HCT116 (cell line): ENCODE results near the gene WASF2. TPM values are rescaled to one million over a fixed set of nuclear protein-coding genes. Genes with fewer than 3 reads are reported as not detected.

ENCODE experiments used
- ATAC-seq: fragments of 200-7000 bp; cut with Tn5 transposase; 2 replicates; pipeline ENCODE4 v1.9.1; 2020; ENCODE audit warnings: mild to moderate bottlenecking, moderate library complexity
- BruUV-seq: library from RNA; stranded (reverse); fragments of 400-500 nt; replicated peaks from 2 replicates; lab custom pipeline; 2021; lab: Mats Ljungman, UMichigan
- CTCF ChIA-PET: fragments of 300-600 bp; sonication (Branson Sonifier 250); formaldehyde crosslinking; loops from one replicate; lab custom pipeline; 2021; ENCODE audit warnings: antibody characterized with exemption; lab: Charles Lee
- POLR2A ChIA-PET: fragments of 300-600, 350-600 bp; sonication (Branson Sonifier 250); formaldehyde crosslinking; loops from one replicate; lab custom pipeline; 2021; ENCODE audit warnings: antibody characterized with exemption; lab: Charles Lee
- RAD21 ChIA-PET, 2 experiments: fragments of 300-600 bp; sonication (Branson Sonifier 250); formaldehyde crosslinking; loops; one replicate each; lab custom pipeline; 2023; ENCODE audit warnings: low total read pairs in 2 of 2; ENCODE audit not compliant: uncharacterized antibody in 2 of 2, unreplicated experiment in 2 of 2, low non-redundant PET in 1 of 2; lab: Charles Lee
- DNase-seq: peaks from one replicate; pipeline ENCODE4 v3.0.0-alpha.2; 2010; ENCODE audit warnings: low read depth, low spot score
- H2AFZ ChIP-seq: fragments of 200-600 bp; shearing (Covaris generic), sonication (generic); 2 replicates; pipeline ENCODE4 v1.6.1; 2017; ENCODE audit warnings: low read depth, mixed run types, mixed read lengths, antibody characterized with exemption, low read length; ENCODE audit not compliant: poor library complexity, severe bottlenecking
- H3K27ac ChIP-seq: 2 replicates; pipeline ENCODE4 v1.5.1; 2012; ENCODE audit warnings: low read depth, low read length
- H3K27me3 ChIP-seq: fragments of 200-600 bp; sonication (generic); 2 replicates; pipeline ENCODE4 v1.6.1; 2016; ENCODE audit warnings: mixed run types, low read length, mixed read lengths; ENCODE audit not compliant: insufficient read depth
- H3K36me3 ChIP-seq, 2 experiments: fragments of 200-500 bp in 1 of 2; fragments of 200-600 bp in 1 of 2; sonication (Bioruptor generic) in 1 of 2; sonication (generic) in 1 of 2; 2 replicates each; pipeline versions ENCODE4 v1.5.1 to v1.6.1; 2014 to 2016; ENCODE audit warnings: low read length in 2 of 2, inconsistent platforms in 1 of 2, mixed read lengths in 1 of 2, mixed run types in 1 of 2; ENCODE audit not compliant: insufficient read depth in 2 of 2, control insufficient read depth in 1 of 2
- H3K4me1 ChIP-seq, 2 experiments: fragments of 200-600 bp in 1 of 2; sonication (generic) in 1 of 2; 2 replicates each; pipeline versions ENCODE4 v1.5.1 to v1.6.1; 2012 to 2017; ENCODE audit warnings: low read length in 2 of 2, inconsistent platforms in 1 of 2, mild to moderate bottlenecking in 1 of 2, mixed read lengths in 1 of 2, mixed run types in 1 of 2, moderate library complexity in 1 of 2; ENCODE audit not compliant: insufficient read depth in 2 of 2, control insufficient read depth in 1 of 2
- H3K4me2 ChIP-seq: fragments of 200-600 bp; sonication (generic); 2 replicates; pipeline ENCODE4 v1.6.1; 2017; ENCODE audit warnings: mixed run types, low read length, mixed read lengths
- H3K4me3 ChIP-seq, 2 experiments: fragments of 200-600 bp in 1 of 2; sonication (generic) in 1 of 2; replicated peaks in 1 of 2; 2 replicates each; pipeline ENCODE4 v1.5.1; 2011 to 2016; ENCODE audit warnings: low read length in 2 of 2, control low read depth in 1 of 2, low read depth in 1 of 2, mild to moderate bottlenecking in 1 of 2, mixed read lengths in 1 of 2, mixed run types in 1 of 2
- H3K79me2 ChIP-seq: fragments of 200-600 bp; sonication (generic); 2 replicates; pipeline ENCODE4 v1.6.1; 2017; ENCODE audit warnings: mild to moderate bottlenecking, mixed run types, low read length, moderate library complexity, mixed read lengths; ENCODE audit not compliant: insufficient read depth
- H3K9ac ChIP-seq: fragments of 200-600 bp; sonication (generic); 2 replicates; pipeline ENCODE4 v1.6.1; 2016; ENCODE audit warnings: low read length, mixed read lengths
- H3K9me2 ChIP-seq: fragments of 200-600 bp; sonication (generic), shearing (Covaris generic); 2 replicates; pipeline ENCODE4 v1.6.1; 2017; ENCODE audit warnings: mixed run types, mild to moderate bottlenecking, moderate library complexity; ENCODE audit not compliant: insufficient read depth
- H3K9me3 ChIP-seq, 2 experiments: fragments of 200-500 bp in 1 of 2; fragments of 200-600 bp in 1 of 2; sonication (Bioruptor generic) in 1 of 2; sonication (generic) in 1 of 2; 2 replicates each; pipeline ENCODE4 v1.6.1; 2014 to 2017; ENCODE audit warnings: low read length in 2 of 2, mixed read lengths in 2 of 2, inconsistent platforms in 1 of 2, low read depth in 1 of 2, mild to moderate bottlenecking in 1 of 2, mixed run types in 1 of 2, moderate library complexity in 1 of 2; ENCODE audit not compliant: control insufficient read depth in 1 of 2, insufficient read depth in 1 of 2
- H4K20me1 ChIP-seq: fragments of 200-600 bp; sonication (generic), shearing (Covaris generic); 2 replicates; pipeline ENCODE4 v1.6.1; 2017; ENCODE audit warnings: mixed run types, mild to moderate bottlenecking, moderate library complexity; ENCODE audit not compliant: insufficient read depth
- ATF3 ChIP-seq: IDR thresholded peaks from 2 replicates; pipeline ENCODE4 v1.6.1; 2012
- CBX3 ChIP-seq: IDR thresholded peaks from 2 replicates; pipeline ENCODE4 v1.6.1; 2012; ENCODE audit warnings: low read depth
- CEBPB ChIP-seq: IDR thresholded peaks from 2 replicates; pipeline ENCODE4 v1.6.1; 2012; ENCODE audit warnings: low read depth
- CTCF ChIP-seq, 3 experiments: fragments of 200-600 bp in 1 of 3; sonication (generic) in 1 of 3; IDR thresholded peaks in 2 of 3; conservative IDR thresholded peaks in 1 of 3; 2 replicates each; pipeline ENCODE4 v1.5.1; 2012 to 2017; ENCODE audit warnings: low read depth in 2 of 3, low read length in 2 of 3, antibody characterized with exemption in 1 of 3, borderline replicate concordance in 1 of 3, control low read depth in 1 of 3, mild to moderate bottlenecking in 1 of 3, mixed read lengths in 1 of 3, mixed run types in 1 of 3, moderate library complexity in 1 of 3; ENCODE audit not compliant: insufficient read depth in 1 of 3
- ELF1 ChIP-seq: IDR thresholded peaks from 2 replicates; pipeline ENCODE4 v1.6.1; 2012; ENCODE audit warnings: low read depth, borderline replicate concordance
- EZH2 ChIP-seq: fragments of 200-600 bp; sonication (generic); IDR thresholded peaks from 2 replicates; pipeline ENCODE4 v1.6.1; 2017; ENCODE audit warnings: antibody characterized with exemption, mixed run types
- EZH2phosphoT487 ChIP-seq: fragments of 200-600 bp; IDR thresholded peaks from 2 replicates; pipeline ENCODE4 v1.6.1; 2018; ENCODE audit warnings: antibody characterized with exemption, borderline replicate concordance
- FOSL1 ChIP-seq: IDR thresholded peaks from 2 replicates; pipeline ENCODE4 v1.6.1; 2012; ENCODE audit warnings: low read depth
- JUND ChIP-seq: IDR thresholded peaks from 2 replicates; pipeline ENCODE4 v1.6.1; 2012
- MAX ChIP-seq: IDR thresholded peaks from 2 replicates; pipeline ENCODE4 v1.6.1; 2012
- POLR2AphosphoS5 ChIP-seq: IDR thresholded peaks from 2 replicates; pipeline ENCODE4 v1.6.1; 2011; ENCODE audit warnings: mild to moderate bottlenecking, low read depth, low read length, moderate library complexity
- SIN3A ChIP-seq: IDR thresholded peaks from 2 replicates; pipeline ENCODE4 v1.6.1; 2012; ENCODE audit warnings: low read depth
- SP1 ChIP-seq: IDR thresholded peaks from 2 replicates; pipeline ENCODE4 v1.6.1; 2012; ENCODE audit warnings: low read depth
- SRF ChIP-seq: IDR thresholded peaks from 2 replicates; pipeline ENCODE4 v1.6.1; 2012; ENCODE audit warnings: low read depth
- TCF7L2 ChIP-seq: IDR thresholded peaks from 2 replicates; pipeline ENCODE4 v1.7.0; 2011; ENCODE audit warnings: borderline replicate concordance, inconsistent platforms; ENCODE audit not compliant: insufficient read depth, insufficient read length; ENCODE audit errors: extremely low read depth
- ZBTB33 ChIP-seq: IDR thresholded peaks from 2 replicates; pipeline ENCODE4 v1.6.1; 2011; ENCODE audit warnings: mild to moderate bottlenecking, low read length, moderate library complexity; ENCODE audit not compliant: insufficient replicate concordance; ENCODE audit errors: extremely low read depth
- ZFX ChIP-seq: fragments of 450-650 bp; IDR thresholded peaks from 2 replicates; pipeline ENCODE4 v1.6.1; 2017
- ZNF274 ChIP-seq: fragments of 200-500 bp; sonication (Bioruptor generic); IDR thresholded peaks from 2 replicates; pipeline ENCODE4 v1.6.1; 2014; ENCODE audit warnings: mild to moderate bottlenecking, low read depth, low read length, inconsistent platforms
- intact Hi-C: fragments of 100-400 bp; cut with micrococcal nuclease; formaldehyde crosslinking; loops from 2 replicates; pipeline ENCODE4 v1.10.0; 2022
- total RNA-seq: library from RNA; stranded (reverse); gene quantifications from one replicate; pipeline ENCODE4 v1.2.1, GENCODE V29; 2021; ENCODE audit not compliant: unreplicated experiment

WASF2 gene
- total RNA-seq, 1 experiment from 2014 or later: 111 TPM

- DNase-seq (no peak), ATAC-seq (no peak)
- RAD21 ChIA-PET: no interaction called here
- no peak overlapping the region for H2AFZ ChIP-seq
- intact Hi-C loops: no loop called here
- CTCF ChIA-PET: no interaction called here
- H3K27ac ChIP-seq: no peak overlapping the region
- H3K9me3 ChIP-seq: no peaks in the 10 kb centered on the region
- H3K27me3 ChIP-seq: no peaks in the 10 kb centered on the region
- H4K20me1 ChIP-seq: peaks cover 14% of the 10 kb centered on the region; the same call in 1 of the 2 replicates
- no peaks in the 10 kb centered on the region for H3K9me2 ChIP-seq
- no peak overlapping the region for H3K4me2 ChIP-seq
- TF ChIP-seq CBX3: no peak
- no peak for TF ChIP-seq FOSL1
- no peak for TF ChIP-seq JUND
- no peak for TF ChIP-seq EZH2phosphoT487
- TF ChIP-seq POLR2AphosphoS5: no peak
- TF ChIP-seq CTCF (IDR thresholded peaks at IDR 0.05 in 2 of 3, conservative IDR thresholded peaks at IDR 0.05 in 1 of 3; ENCODE audit: borderline replicate concordance in 1 of 3, insufficient read depth in 1 of 3, low read depth in 2 of 3, low read length in 2 of 3): no peak
- no peak for TF ChIP-seq MAX
- no peak for TF ChIP-seq CEBPB
- H3K4me1 ChIP-seq: peaks cover 9 to 10% of the 10 kb centered on the region in 2 experiments
- BruUV-seq: no TSS peak
- POLR2A ChIA-PET: no interaction called here
- no peak overlapping the region for H3K4me3 ChIP-seq
- no peaks in the 10 kb centered on the region for H3K36me3 ChIP-seq
- H3K9ac ChIP-seq: no peak overlapping the region
- H3K79me2 ChIP-seq: peaks cover 98% of the 10 kb centered on the region
Measured at GRCh38 chr1:27483659-27484058, 6.3 kb downstream of the WASF2 start.

GRCh38 chr1:27481994-27482620 lies 7.9 kb downstream of the WASF2 start:
- RAD21 ChIA-PET: no interaction called here
- no peak for TF ChIP-seq ATF3
- TF ChIP-seq ZNF274: no peak
- no peak for TF ChIP-seq SP1
- no peak for TF ChIP-seq SRF
- TF ChIP-seq ELF1: no peak
- TF ChIP-seq TCF7L2: no peak
- TF ChIP-seq ZFX: no peak
- TF ChIP-seq EZH2: no peak
- no peak for TF ChIP-seq SIN3A
- TF ChIP-seq FOSL1: no peak
- TF ChIP-seq ZBTB33: no peak
- TF ChIP-seq CEBPB: no peak
- TF ChIP-seq EZH2phosphoT487: no peak

More at GRCh38 chr1:27481994-27482620, 7.9 kb downstream of the WASF2 start:
- ATAC-seq (no peak), DNase-seq (no peak)
- ChIA-PET POLR2A (no interaction called here), CTCF (no interaction called here)
- intact Hi-C loops: no loop called here
- H3K4me3 ChIP-seq: no peak overlapping the region
- H3K79me2 ChIP-seq: peaks cover 97% of the 10 kb centered on the region
- BruUV-seq: TSS peak; percentile 1
- H3K27ac ChIP-seq: no peak overlapping the region
- H4K20me1 ChIP-seq: peaks cover 5% of the 10 kb centered on the region; the same call in 1 of the 2 replicates
- H3K9ac ChIP-seq: no peak overlapping the region
- no peaks in the 10 kb centered on the region for H3K9me3 ChIP-seq
- no peak overlapping the region for H2AFZ ChIP-seq
- no peaks in the 10 kb centered on the region for H3K27me3 ChIP-seq
- no peak overlapping the region for H3K4me2 ChIP-seq
- H3K36me3 ChIP-seq: no peaks in the 10 kb centered on the region
- H3K9me2 ChIP-seq: no peaks in the 10 kb centered on the region
- H3K4me1 ChIP-seq: no peaks in the 10 kb centered on the region; a peak in 1 of 4 replicates
